HEK293 (cell line): ENCODE results near the gene CRTC1.

Experiments used
- KLF10 ChIP-seq: fragments of 450-650 bp; IDR thresholded peaks from 2 replicates; pipeline ENCODE4 v1.5.1; 2018; ENCODE audit warnings: missing biosample characterization, mild to moderate bottlenecking, missing genetic modification characterization
- PBX3 ChIP-seq: sonication (generic); formaldehyde crosslinking; IDR thresholded peaks from 2 replicates; pipeline ENCODE4 v1.8.1; 2022; ENCODE audit warnings: mild to moderate bottlenecking, moderate library complexity, missing genetic modification reagents
- ZNF146 ChIP-seq: fragments of 450-650 bp; formaldehyde crosslinking; IDR thresholded peaks from 2 replicates; pipeline ENCODE4 v1.5.1; 2016; ENCODE audit warnings: missing biosample characterization, missing genetic modification characterization
- ZNF274 ChIP-seq, 2 experiments: fragments of 200-500 bp in 1 of 2; fragments of 450-650 bp in 1 of 2; sonication (Bioruptor generic) in 1 of 2; formaldehyde crosslinking in 1 of 2; IDR thresholded peaks; 2 replicates each; pipeline versions ENCODE4 v1.5.1 to v1.6.1; 2014 to 2016; ENCODE audit warnings: borderline replicate concordance in 1 of 2, inconsistent platforms in 1 of 2, low read length in 1 of 2, missing biosample characterization in 1 of 2, missing genetic modification characterization in 1 of 2
- TF ChIP-seq, protein P1 (sequence below): fragments of 450-650 bp; formaldehyde crosslinking; IDR thresholded peaks from 2 replicates; pipeline ENCODE4 v1.5.1; 2016; ENCODE audit warnings: missing biosample characterization, missing genetic modification characterization
- TF ChIP-seq, protein P2 (sequence below): fragments of 450-650 bp; formaldehyde crosslinking; IDR thresholded peaks from 2 replicates; pipeline ENCODE4 v1.5.1; 2017; ENCODE audit warnings: missing biosample characterization, missing genetic modification characterization

DNA sequence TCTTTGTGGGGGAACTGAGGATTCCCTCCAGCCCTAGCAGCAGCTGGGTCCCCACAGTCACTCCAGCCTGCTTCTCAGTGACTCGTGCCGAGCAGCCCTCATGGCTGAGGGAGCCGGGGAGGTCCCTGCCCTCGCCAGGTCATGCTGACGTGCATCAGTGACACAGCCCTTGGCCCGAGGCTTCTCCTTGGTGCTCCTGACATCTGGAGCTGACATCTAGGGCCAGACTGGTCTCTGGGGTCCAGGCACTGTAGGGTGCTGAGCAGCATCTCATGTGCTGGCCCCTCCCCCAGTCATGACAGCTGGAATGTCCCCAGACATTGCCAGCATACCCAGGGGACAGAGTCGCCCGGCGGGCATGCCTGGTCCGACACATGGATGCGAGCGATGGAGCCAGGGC lies 93.3 kb downstream of the CRTC1 start:
- no peak for TF ChIP-seq PBX3
- TF ChIP-seq, protein P1, sequence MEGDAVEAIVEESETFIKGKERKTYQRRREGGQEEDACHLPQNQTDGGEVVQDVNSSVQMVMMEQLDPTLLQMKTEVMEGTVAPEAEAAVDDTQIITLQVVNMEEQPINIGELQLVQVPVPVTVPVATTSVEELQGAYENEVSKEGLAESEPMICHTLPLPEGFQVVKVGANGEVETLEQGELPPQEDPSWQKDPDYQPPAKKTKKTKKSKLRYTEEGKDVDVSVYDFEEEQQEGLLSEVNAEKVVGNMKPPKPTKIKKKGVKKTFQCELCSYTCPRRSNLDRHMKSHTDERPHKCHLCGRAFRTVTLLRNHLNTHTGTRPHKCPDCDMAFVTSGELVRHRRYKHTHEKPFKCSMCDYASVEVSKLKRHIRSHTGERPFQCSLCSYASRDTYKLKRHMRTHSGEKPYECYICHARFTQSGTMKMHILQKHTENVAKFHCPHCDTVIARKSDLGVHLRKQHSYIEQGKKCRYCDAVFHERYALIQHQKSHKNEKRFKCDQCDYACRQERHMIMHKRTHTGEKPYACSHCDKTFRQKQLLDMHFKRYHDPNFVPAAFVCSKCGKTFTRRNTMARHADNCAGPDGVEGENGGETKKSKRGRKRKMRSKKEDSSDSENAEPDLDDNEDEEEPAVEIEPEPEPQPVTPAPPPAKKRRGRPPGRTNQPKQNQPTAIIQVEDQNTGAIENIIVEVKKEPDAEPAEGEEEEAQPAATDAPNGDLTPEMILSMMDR (tag by site-specific recombination), result no peak
- no peak for TF ChIP-seq KLF10 (tag by site-specific recombination)
- no peak for TF ChIP-seq ZNF274 (IDR thresholded peaks at IDR 0.05; ENCODE audit: low read length)
- TF ChIP-seq ZNF274 (tag by site-specific recombination; IDR thresholded peaks at IDR 0.05; ENCODE audit: borderline replicate concordance), result no peak
- TF ChIP-seq, protein P2, sequence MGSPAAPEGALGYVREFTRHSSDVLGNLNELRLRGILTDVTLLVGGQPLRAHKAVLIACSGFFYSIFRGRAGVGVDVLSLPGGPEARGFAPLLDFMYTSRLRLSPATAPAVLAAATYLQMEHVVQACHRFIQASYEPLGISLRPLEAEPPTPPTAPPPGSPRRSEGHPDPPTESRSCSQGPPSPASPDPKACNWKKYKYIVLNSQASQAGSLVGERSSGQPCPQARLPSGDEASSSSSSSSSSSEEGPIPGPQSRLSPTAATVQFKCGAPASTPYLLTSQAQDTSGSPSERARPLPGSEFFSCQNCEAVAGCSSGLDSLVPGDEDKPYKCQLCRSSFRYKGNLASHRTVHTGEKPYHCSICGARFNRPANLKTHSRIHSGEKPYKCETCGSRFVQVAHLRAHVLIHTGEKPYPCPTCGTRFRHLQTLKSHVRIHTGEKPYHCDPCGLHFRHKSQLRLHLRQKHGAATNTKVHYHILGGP (tag by site-specific recombination), result no peak
- no peak for TF ChIP-seq ZNF146 (tag by site-specific recombination)
